HepG2 (cell line): ENCODE measurements around the gene FXYD1. TPM values are rescaled to one million over a fixed set of nuclear protein-coding genes. Genes with fewer than 3 reads are reported as not detected.

Experiments
- ATAC-seq: fragments of 200-7000 bp; cut with Tn5 transposase; 3 replicates; pipeline ENCODE4 v1.9.1; 2020; ENCODE audit warnings: mild to moderate bottlenecking, moderate library complexity
- BruUV-seq: library from RNA; stranded (reverse); fragments of 400-500 nt; replicated peaks from 2 replicates; lab custom pipeline; 2021; lab: Mats Ljungman, UMichigan
- CTCF ChIA-PET: fragments of 300-600 bp; formaldehyde crosslinking; extraction: SDS; loops from one replicate; lab custom pipeline; 2021; ENCODE audit warnings: low total read pairs, inconsistent platforms, low intra/inter-chr PET ratio; lab: Yijun Ruan, JAX
- POLR2A ChIA-PET: fragments of 350-600 bp; sonication (Branson Sonifier 250); formaldehyde crosslinking; loops from one replicate; lab custom pipeline; 2020; ENCODE audit warnings: antibody characterized with exemption, inconsistent platforms; lab: Yijun Ruan, JAX
- DNase-seq: peaks from one replicate; pipeline ENCODE4 v3.0.0-alpha.2; 2015; ENCODE audit warnings: low spot score
- FAIRE-seq: peaks from 3 replicates; lab custom pipeline; 2011; peaks lifted over from hg19 to GRCh38; lab: Jason Lieb, UNC
- H2AFZ ChIP-seq: one replicate; pipeline ENCODE4 v1.6.1; 2011; ENCODE audit warnings: low read length, inconsistent platforms
- H3K27ac ChIP-seq: fragments of 300-600 bp; 3 replicates; pipeline ENCODE4 v1.8.0; 2011; ENCODE audit warnings: mixed run types, mild to moderate bottlenecking, mixed read lengths, low read length, inconsistent platforms; ENCODE audit not compliant: insufficient read depth; ENCODE audit errors: extremely low read length
- H3K27me3 ChIP-seq, 2 experiments: fragments of 200-600 bp in 1 of 2; 2 replicates in 1 of 2; 3 replicates in 1 of 2; pipeline versions ENCODE4 v1.6.0 to v1.8.0; 2011; ENCODE audit warnings: low read length in 2 of 2, mild to moderate bottlenecking in 2 of 2, moderate library complexity in 2 of 2, inconsistent platforms in 1 of 2; ENCODE audit not compliant: insufficient read depth in 2 of 2, control insufficient read depth in 1 of 2
- H3K36me3 ChIP-seq, 2 experiments: fragments of 200-600 bp in 1 of 2; replicated peaks in 1 of 2; 2 replicates in 1 of 2; 3 replicates in 1 of 2; pipeline versions ENCODE4 v1.5.1 to v1.8.0; 2011; ENCODE audit warnings: low read length in 2 of 2, inconsistent platforms in 1 of 2; ENCODE audit not compliant: insufficient read depth in 2 of 2, control insufficient read depth in 1 of 2
- H3K4me1 ChIP-seq: 2 replicates; pipeline ENCODE4 v1.5.1; 2012; ENCODE audit warnings: low read length, inconsistent platforms; ENCODE audit not compliant: insufficient read depth
- H3K4me2 ChIP-seq: 2 replicates; pipeline ENCODE4 v1.6.0; 2011; ENCODE audit warnings: low read depth, low read length, inconsistent platforms
- H3K4me3 ChIP-seq, 3 experiments: fragments of 200-600 bp in 1 of 3; sonication (generic), shearing (Covaris generic) in 1 of 3; replicated peaks in 1 of 3; 2 replicates each; pipeline ENCODE4 v1.5.1; 2011 to 2016; ENCODE audit warnings: low read length in 3 of 3, inconsistent platforms in 2 of 3, low read depth in 2 of 3, mild to moderate bottlenecking in 2 of 3, control low read depth in 1 of 3, mixed read lengths in 1 of 3; ENCODE audit not compliant: insufficient read depth in 1 of 3
- H3K79me2 ChIP-seq: one replicate; pipeline ENCODE4 v1.6.1; 2011; ENCODE audit warnings: low read length, inconsistent platforms; ENCODE audit not compliant: insufficient read depth
- H3K9ac ChIP-seq: 2 replicates; pipeline ENCODE4 v1.6.0; 2011; ENCODE audit warnings: mild to moderate bottlenecking, low read depth, low read length, inconsistent platforms; ENCODE audit not compliant: insufficient read depth
- H3K9me3 ChIP-seq: 2 replicates; pipeline ENCODE4 v1.5.1; 2012; ENCODE audit warnings: mild to moderate bottlenecking, low read length
- H4K20me1 ChIP-seq: 2 replicates; pipeline ENCODE4 v1.6.0; 2011; ENCODE audit warnings: inconsistent platforms, mild to moderate bottlenecking, low read length, moderate library complexity; ENCODE audit not compliant: insufficient read depth
- ASH2L ChIP-seq: fragments of 300-600, 200-600 bp; sonication (generic); IDR thresholded peaks from 2 replicates; pipeline ENCODE4 v1.7.0; 2017; ENCODE audit warnings: low read depth, mild to moderate bottlenecking, moderate library complexity, mixed read lengths, low read length; ENCODE audit not compliant: insufficient read length
- GTF3A ChIP-seq: sonication (generic); formaldehyde crosslinking; conservative IDR thresholded peaks from 2 replicates; pipeline ENCODE4 v1.4.0; 2020; ENCODE audit warnings: mild to moderate bottlenecking, missing genetic modification reagents
- ZNF598 ChIP-seq: sonication (generic); formaldehyde crosslinking; IDR thresholded peaks from 2 replicates; pipeline ENCODE4 v1.5.1; 2020; ENCODE audit warnings: mild to moderate bottlenecking, missing genetic modification reagents, borderline replicate concordance
- ZNF766 ChIP-seq: sonication (generic); formaldehyde crosslinking; IDR thresholded peaks from 2 replicates; pipeline ENCODE4 v1.5.0; 2020; ENCODE audit warnings: missing genetic modification reagents, borderline replicate concordance
- ZNF768 ChIP-seq: sonication (generic); formaldehyde crosslinking; IDR thresholded peaks from 2 replicates; pipeline ENCODE4 v1.4.0; 2020; ENCODE audit warnings: missing genetic modification reagents
- WGBS: methylation state at CpG from one replicate; pipeline ENCODE4 v1.1.6; 2017; ENCODE audit warnings: low lambda C conversion rate; 5-methylcytosine and 5-hydroxymethylcytosine counted together
- in situ Hi-C: cut with HindIII; loops from 2 replicates; pipeline ENCODE4 v1.10.0; 2017; ENCODE audit warnings: low pct_unique_long_range_greater_than_20kb; ENCODE audit not compliant: extremely low pct_ligation_motif_present
- intact Hi-C: fragments of 100-400 bp; cut with micrococcal nuclease; formaldehyde crosslinking; loops from one replicate; pipeline ENCODE4 v1.10.0; 2022; ENCODE audit not compliant: unreplicated experiment
- polyA plus RNA-seq, 8 experiments: library from polyadenylated mRNA; depleted of rRNA in 3 of 8; stranded (reverse) in 7 of 8; unstranded in 1 of 8; fragments of >200 nt; fragmentation: Illumina TruSeq in 4 of 8; extraction: Trizol in 4 of 8; gene quantifications; 2 replicates each; pipeline versions ENCODE4 v1.2.1 to v1.2.3, GENCODE V29; 2011 to 2016; ENCODE audit warnings: low read depth in 4 of 8, missing spikeins in 1 of 8, mixed read lengths in 1 of 8; ENCODE audit not compliant: insufficient read depth in 1 of 8
- total RNA-seq, 5 experiments: library from RNA; depleted of rRNA; stranded (reverse); fragments of >200 nt; fragmentation: Illumina TruSeq; extraction: Trizol; gene quantifications; 2 replicates each; pipeline ENCODE4 v1.2.3, GENCODE V29; 2016; ENCODE audit warnings: low read depth in 1 of 5
- TF ChIP-seq, protein P1 (sequence below): sonication (generic); formaldehyde crosslinking; IDR thresholded peaks from 2 replicates; pipeline ENCODE4 v1.5.1; 2020; ENCODE audit warnings: missing genetic modification reagents, mild to moderate bottlenecking, borderline replicate concordance
- TF ChIP-seq, protein P2 (sequence below): sonication (generic); formaldehyde crosslinking; IDR thresholded peaks from 2 replicates; pipeline ENCODE4 v1.9.0; 2022; ENCODE audit warnings: missing genetic modification reagents, mild to moderate bottlenecking, borderline replicate concordance
- TF ChIP-seq, protein P3 (sequence below): sonication (generic); formaldehyde crosslinking; IDR thresholded peaks from 2 replicates; pipeline ENCODE4; 2020; ENCODE audit warnings: missing genetic modification reagents, mild to moderate bottlenecking, borderline replicate concordance

Gene FXYD1
- total and polyA plus RNA-seq, 2 of the 13 experiments (the other 11 are each of a cell fraction or from before 2014, with no cell fraction given), result 31.2 TPM; not detected in 1

- ATAC-seq, result no peak
- H3K27ac ChIP-seq, result no peak overlapping the region
Measured at GRCh38 chr19:35090160-35090505, 48.5 kb upstream of the FXYD1 start.

DNA sequence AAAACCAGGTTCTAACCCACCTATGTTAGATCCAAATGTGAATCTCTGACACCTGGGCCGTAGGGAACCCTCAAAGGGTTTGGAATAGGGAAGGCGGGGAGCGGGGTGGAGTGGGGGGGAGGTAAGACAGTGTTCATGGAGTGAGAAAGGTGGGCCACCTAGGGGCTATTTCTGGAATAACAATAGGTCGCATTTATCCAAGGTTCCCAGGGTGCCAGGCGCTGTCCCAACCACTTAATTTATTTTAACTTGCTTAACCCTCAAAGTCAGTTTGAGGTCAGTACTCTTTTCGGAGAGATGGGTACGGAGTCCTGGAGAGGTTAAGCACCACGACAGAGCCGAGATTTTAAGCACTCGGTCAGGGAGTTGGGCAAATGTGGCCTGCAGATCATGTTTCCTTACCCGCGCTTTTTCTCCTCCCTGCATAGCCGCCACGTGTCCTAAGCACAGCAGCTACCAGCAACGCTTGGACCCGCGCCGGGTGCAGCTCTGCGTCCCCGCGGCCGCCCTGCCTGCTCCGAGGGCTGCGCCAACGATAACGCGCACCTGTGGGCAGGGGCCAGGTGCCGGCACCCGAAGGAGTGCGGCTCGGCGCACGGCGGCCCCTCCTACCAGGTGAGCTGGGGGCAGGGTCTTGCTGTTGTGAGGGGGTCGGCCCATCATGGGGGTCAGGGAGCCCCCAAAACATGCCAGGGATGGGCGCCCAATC lies 48.0 kb upstream of the FXYD1 start:
- POLR2A ChIA-PET, result no interaction called here
- DNase-seq (peak; percentile 54), FAIRE-seq (peak; percentile 86), ATAC-seq (peak; percentile 88)
- CTCF ChIA-PET, result interaction anchor here (1.0 to 2.0 kb wide), 2 partner anchors 24 to 117 kb away, joined by 3 to 7 read pairs; no protein-coding TSS in a partner anchor
- Histone ChIP-seq H3K79me2 (no peaks in the 10 kb centered on the region), H3K4me2 (peak overlapping the region; percentile 50), H3K4me1 (peaks cover 24% of the 10 kb centered on the region), H2AFZ (no peak overlapping the region), H3K36me3 (no peaks in the 10 kb centered on the region), H3K4me3 (no peak overlapping the region), H3K27me3 (peaks cover 0 to 14% of the 10 kb centered on the region in 2 experiments; a peak in 3 of 5 replicates), H3K9ac (no peak overlapping the region), H3K9me3 (no peaks in the 10 kb centered on the region), H4K20me1 (no peaks in the 10 kb centered on the region), H3K27ac (no peak overlapping the region)
- WGBS, result 21% methylated on average over 14 of the region's 36 CpGs
- in situ Hi-C loops, result no loop called here
- BruUV-seq, result no TSS peak
- intact Hi-C loops, result loop anchor here (2.0 kb wide), 1 partner anchor 24 kb away; no protein-coding TSS in a partner anchor
- TF ChIP-seq ASH2L, result no peak
- TF ChIP-seq, protein P1, sequence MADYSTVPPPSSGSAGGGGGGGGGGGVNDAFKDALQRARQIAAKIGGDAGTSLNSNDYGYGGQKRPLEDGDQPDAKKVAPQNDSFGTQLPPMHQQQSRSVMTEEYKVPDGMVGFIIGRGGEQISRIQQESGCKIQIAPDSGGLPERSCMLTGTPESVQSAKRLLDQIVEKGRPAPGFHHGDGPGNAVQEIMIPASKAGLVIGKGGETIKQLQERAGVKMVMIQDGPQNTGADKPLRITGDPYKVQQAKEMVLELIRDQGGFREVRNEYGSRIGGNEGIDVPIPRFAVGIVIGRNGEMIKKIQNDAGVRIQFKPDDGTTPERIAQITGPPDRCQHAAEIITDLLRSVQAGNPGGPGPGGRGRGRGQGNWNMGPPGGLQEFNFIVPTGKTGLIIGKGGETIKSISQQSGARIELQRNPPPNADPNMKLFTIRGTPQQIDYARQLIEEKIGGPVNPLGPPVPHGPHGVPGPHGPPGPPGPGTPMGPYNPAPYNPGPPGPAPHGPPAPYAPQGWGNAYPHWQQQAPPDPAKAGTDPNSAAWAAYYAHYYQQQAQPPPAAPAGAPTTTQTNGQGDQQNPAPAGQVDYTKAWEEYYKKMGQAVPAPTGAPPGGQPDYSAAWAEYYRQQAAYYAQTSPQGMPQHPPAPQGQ, result no peak
- no peak for TF ChIP-seq GTF3A (CRISPR knock-in tag)
- TF ChIP-seq, protein P2, sequence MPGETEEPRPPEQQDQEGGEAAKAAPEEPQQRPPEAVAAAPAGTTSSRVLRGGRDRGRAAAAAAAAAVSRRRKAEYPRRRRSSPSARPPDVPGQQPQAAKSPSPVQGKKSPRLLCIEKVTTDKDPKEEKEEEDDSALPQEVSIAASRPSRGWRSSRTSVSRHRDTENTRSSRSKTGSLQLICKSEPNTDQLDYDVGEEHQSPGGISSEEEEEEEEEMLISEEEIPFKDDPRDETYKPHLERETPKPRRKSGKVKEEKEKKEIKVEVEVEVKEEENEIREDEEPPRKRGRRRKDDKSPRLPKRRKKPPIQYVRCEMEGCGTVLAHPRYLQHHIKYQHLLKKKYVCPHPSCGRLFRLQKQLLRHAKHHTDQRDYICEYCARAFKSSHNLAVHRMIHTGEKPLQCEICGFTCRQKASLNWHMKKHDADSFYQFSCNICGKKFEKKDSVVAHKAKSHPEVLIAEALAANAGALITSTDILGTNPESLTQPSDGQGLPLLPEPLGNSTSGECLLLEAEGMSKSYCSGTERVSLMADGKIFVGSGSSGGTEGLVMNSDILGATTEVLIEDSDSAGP (CRISPR knock-in tag), result no peak
- no peak for TF ChIP-seq ZNF598
- TF ChIP-seq, protein P3, sequence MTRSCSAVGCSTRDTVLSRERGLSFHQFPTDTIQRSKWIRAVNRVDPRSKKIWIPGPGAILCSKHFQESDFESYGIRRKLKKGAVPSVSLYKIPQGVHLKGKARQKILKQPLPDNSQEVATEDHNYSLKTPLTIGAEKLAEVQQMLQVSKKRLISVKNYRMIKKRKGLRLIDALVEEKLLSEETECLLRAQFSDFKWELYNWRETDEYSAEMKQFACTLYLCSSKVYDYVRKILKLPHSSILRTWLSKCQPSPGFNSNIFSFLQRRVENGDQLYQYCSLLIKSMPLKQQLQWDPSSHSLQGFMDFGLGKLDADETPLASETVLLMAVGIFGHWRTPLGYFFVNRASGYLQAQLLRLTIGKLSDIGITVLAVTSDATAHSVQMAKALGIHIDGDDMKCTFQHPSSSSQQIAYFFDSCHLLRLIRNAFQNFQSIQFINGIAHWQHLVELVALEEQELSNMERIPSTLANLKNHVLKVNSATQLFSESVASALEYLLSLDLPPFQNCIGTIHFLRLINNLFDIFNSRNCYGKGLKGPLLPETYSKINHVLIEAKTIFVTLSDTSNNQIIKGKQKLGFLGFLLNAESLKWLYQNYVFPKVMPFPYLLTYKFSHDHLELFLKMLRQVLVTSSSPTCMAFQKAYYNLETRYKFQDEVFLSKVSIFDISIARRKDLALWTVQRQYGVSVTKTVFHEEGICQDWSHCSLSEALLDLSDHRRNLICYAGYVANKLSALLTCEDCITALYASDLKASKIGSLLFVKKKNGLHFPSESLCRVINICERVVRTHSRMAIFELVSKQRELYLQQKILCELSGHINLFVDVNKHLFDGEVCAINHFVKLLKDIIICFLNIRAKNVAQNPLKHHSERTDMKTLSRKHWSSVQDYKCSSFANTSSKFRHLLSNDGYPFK (CRISPR knock-in tag), result no peak
- peak; percentile 14; the same call in 1 of the 2 replicates for TF ChIP-seq ZNF768 (CRISPR knock-in tag)

More at GRCh38 chr19:35090160-35090505, 48.5 kb upstream of the FXYD1 start:
- POLR2A ChIA-PET, result no interaction called here
- H2AFZ ChIP-seq, result no peak overlapping the region
- DNase-seq, result no peak
- H3K4me2 ChIP-seq, result peak overlapping the region; percentile 29
- no peak for TF ChIP-seq ZNF766 (CRISPR knock-in tag)
- TF ChIP-seq, all 625 proteins: peak for 0
- CTCF ChIA-PET, result interaction anchor here (1.0 to 2.0 kb wide), 2 partner anchors 23 to 117 kb away, joined by 3 to 7 read pairs; no protein-coding TSS in a partner anchor
- Histone ChIP-seq H3K9me3 (no peaks in the 10 kb centered on the region), H3K4me3 (no peak overlapping the region), H3K27me3 (peaks cover 0 to 18% of the 10 kb centered on the region in 2 experiments; a peak in 3 of 5 replicates), H3K9ac (no peak overlapping the region), H4K20me1 (no peaks in the 10 kb centered on the region), H3K79me2 (no peaks in the 10 kb centered on the region), H3K36me3 (no peaks in the 10 kb centered on the region), H3K4me1 (peaks cover 22% of the 10 kb centered on the region)
- 39% methylated on average over 9 of the region's 9 CpGs for WGBS
- no TSS peak for BruUV-seq
- in situ Hi-C loops (no loop called here), intact Hi-C loops (loop anchor here (2.0 kb wide), 1 partner anchor 23 kb away; no protein-coding TSS in a partner anchor)
- no peak for FAIRE-seq
